Measurements from ENCODE around the gene CBX1. TPM values are rescaled to one million over a fixed set of nuclear protein-coding genes. Genes with fewer than 3 reads are reported as not detected.

CBX1 gene
- total and polyA plus RNA-seq, 2 of the 13 experiments (the other 11 are each of a cell fraction or from before 2014, with no cell fraction given) = 17.8 to 108 TPM

- H3K4me3 ChIP-seq (replicated peaks in 1 of 3; ENCODE audit: insufficient read depth in 1 of 3, low read depth in 2 of 3, low read length in 3 of 3) = no peak overlapping the region
- no peaks in the 10 kb centered on the region for H3K36me3 ChIP-seq (replicated peaks in 1 of 2; ENCODE audit: control insufficient read depth in 1 of 2, insufficient read depth in 2 of 2, low read length in 2 of 2)
- no peaks in the 10 kb centered on the region for H3K9me3 ChIP-seq (ENCODE audit: low read length)
- TF ChIP-seq MBD4 (IDR thresholded peaks at IDR 0.05; ENCODE audit: borderline replicate concordance, low read length) = no peak
- TF ChIP-seq, protein P1, sequence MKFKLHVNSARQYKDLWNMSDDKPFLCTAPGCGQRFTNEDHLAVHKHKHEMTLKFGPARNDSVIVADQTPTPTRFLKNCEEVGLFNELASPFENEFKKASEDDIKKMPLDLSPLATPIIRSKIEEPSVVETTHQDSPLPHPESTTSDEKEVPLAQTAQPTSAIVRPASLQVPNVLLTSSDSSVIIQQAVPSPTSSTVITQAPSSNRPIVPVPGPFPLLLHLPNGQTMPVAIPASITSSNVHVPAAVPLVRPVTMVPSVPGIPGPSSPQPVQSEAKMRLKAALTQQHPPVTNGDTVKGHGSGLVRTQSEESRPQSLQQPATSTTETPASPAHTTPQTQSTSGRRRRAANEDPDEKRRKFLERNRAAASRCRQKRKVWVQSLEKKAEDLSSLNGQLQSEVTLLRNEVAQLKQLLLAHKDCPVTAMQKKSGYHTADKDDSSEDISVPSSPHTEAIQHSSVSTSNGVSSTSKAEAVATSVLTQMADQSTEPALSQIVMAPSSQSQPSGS (CRISPR knock-in tag; IDR thresholded peaks at IDR 0.05) = no peak
- TF ChIP-seq SSRP1 (CRISPR knock-in tag; IDR thresholded peaks at IDR 0.05) = no peak
- no peak for TF ChIP-seq KDM6A (CRISPR knock-in tag; IDR thresholded peaks at IDR 0.05; ENCODE audit: low read depth)
- TF ChIP-seq ZC3H4 (CRISPR knock-in tag; IDR thresholded peaks at IDR 0.05; ENCODE audit: borderline replicate concordance) = no peak
- no peak for TF ChIP-seq ZNF3 (CRISPR knock-in tag; IDR thresholded peaks at IDR 0.05)
- TF ChIP-seq MTERF4 (CRISPR knock-in tag; IDR thresholded peaks at IDR 0.05) = no peak
- no peak for TF ChIP-seq TEAD2 (CRISPR knock-in tag; IDR thresholded peaks at IDR 0.05)
- TF ChIP-seq ZNF7 (CRISPR knock-in tag; IDR thresholded peaks at IDR 0.05) = no peak
- no peak for TF ChIP-seq KLF11 (CRISPR knock-in tag; IDR thresholded peaks at IDR 0.05)
- TF ChIP-seq XBP1 (CRISPR knock-in tag; IDR thresholded peaks at IDR 0.05) = no peak
- TF ChIP-seq SIN3A (IDR thresholded peaks at IDR 0.05; ENCODE audit: borderline replicate concordance, low read depth, low read length) = no peak
- no peak for TF ChIP-seq MIXL1 (CRISPR knock-in tag; IDR thresholded peaks at IDR 0.05)
- no peak for TF ChIP-seq AGO2 (optimal IDR thresholded peaks at IDR 0.05; ENCODE audit: low read depth, low read length)
- no peak for TF ChIP-seq ZNF546 (CRISPR knock-in tag; conservative IDR thresholded peaks at IDR 0.05)
- TF ChIP-seq, protein P2, sequence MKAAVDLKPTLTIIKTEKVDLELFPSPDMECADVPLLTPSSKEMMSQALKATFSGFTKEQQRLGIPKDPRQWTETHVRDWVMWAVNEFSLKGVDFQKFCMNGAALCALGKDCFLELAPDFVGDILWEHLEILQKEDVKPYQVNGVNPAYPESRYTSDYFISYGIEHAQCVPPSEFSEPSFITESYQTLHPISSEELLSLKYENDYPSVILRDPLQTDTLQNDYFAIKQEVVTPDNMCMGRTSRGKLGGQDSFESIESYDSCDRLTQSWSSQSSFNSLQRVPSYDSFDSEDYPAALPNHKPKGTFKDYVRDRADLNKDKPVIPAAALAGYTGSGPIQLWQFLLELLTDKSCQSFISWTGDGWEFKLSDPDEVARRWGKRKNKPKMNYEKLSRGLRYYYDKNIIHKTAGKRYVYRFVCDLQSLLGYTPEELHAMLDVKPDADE (CRISPR knock-in tag; IDR thresholded peaks at IDR 0.05) = no peak
- TF ChIP-seq ZNF746 (CRISPR knock-in tag; IDR thresholded peaks at IDR 0.05) = no peak
- no peak for TF ChIP-seq RAD51 (IDR thresholded peaks at IDR 0.05; ENCODE audit: borderline replicate concordance)
- 63% methylated on average over 14 of the region's 14 CpGs for WGBS (ENCODE audit: low lambda C conversion rate)
- in situ Hi-C loops (cut with HindIII; ENCODE audit: extremely low pct_ligation_motif_present, low pct_unique_long_range_greater_than_20kb) (no loop called here), intact Hi-C loops (cut with micrococcal nuclease; ENCODE audit: unreplicated experiment) (no loop called here)
- FAIRE-seq = no peak
- no peak overlapping the region for H2AFZ ChIP-seq (ENCODE audit: low read length)
- H3K4me2 ChIP-seq (ENCODE audit: low read depth, low read length) = no peak overlapping the region
- ATAC-seq = no peak
- no peaks in the 10 kb centered on the region for H3K79me2 ChIP-seq (ENCODE audit: insufficient read depth, low read length)
- no peak overlapping the region for H3K9ac ChIP-seq (ENCODE audit: insufficient read depth, low read depth, low read length)
- POLR2A ChIA-PET = no interaction called here
- H3K4me1 ChIP-seq (ENCODE audit: insufficient read depth, low read length) = no peaks in the 10 kb centered on the region
- no peak overlapping the region for H3K27ac ChIP-seq (ENCODE audit: extremely low read length, insufficient read depth, low read length)
- no TSS peak for BruUV-seq (replicated peaks)
- DNase-seq (ENCODE audit: low spot score) = no peak
- CTCF ChIA-PET (ENCODE audit: low intra/inter-chr PET ratio, low total read pairs) = no interaction called here
- peaks cover 0 to 18% of the 10 kb centered on the region in 2 experiments; a peak in 3 of 5 replicates for H3K27me3 ChIP-seq (ENCODE audit: control insufficient read depth in 1 of 2, insufficient read depth in 2 of 2, low read length in 2 of 2)
- no peaks in the 10 kb centered on the region for H4K20me1 ChIP-seq (ENCODE audit: insufficient read depth, low read length)
Measured at GRCh38 chr17:48148029-48148770, 46.9 kb upstream of the CBX1 start.
